NCI-H146 treated with DMSO at 0.1 percent for 48 hours (cell line): Measurements from ENCODE around the gene ZNF408.
"Not testable (repeated sequence)": the region's sequence is repeated elsewhere in the genome, so short reads cannot be mapped to it uniquely, and the experiment has no call there.

Source experiments
- DNase-seq: peaks from one replicate; lab custom pipeline; 2025; ENCODE audit not compliant: unreplicated experiment; lab: John Stamatoyannopoulos, UW

The ZNF408 gene

GRCh38 chr11:46700241-46701077 is at the start of gene ZNF408, which contains the start of gene ARHGAP1:
Gene ZNF408 (plus strand): TSS chr11:46701031. CDS start chr11:46701048, 17 bp downstream.
Gene ARHGAP1 (minus strand): TSS chr11:46700619. CDS start chr11:46696107, 4,512 bp downstream.
- peak; percentile 97 for DNase-seq

GRCh38 chr11:46655631-46656030 is 45.2 kb upstream of the ZNF408 start:
- DNase-seq = no peak

- DNase-seq = no peak
Measured at GRCh38 chr11:46657186-46657585, 43.6 kb upstream of the ZNF408 start.

- DNase-seq = no peak
Measured at GRCh38 chr11:46658259-46658658, 42.6 kb upstream of the ZNF408 start.

GRCh38 chr11:46659908-46660307 is 40.9 kb upstream of the ZNF408 start:
- DNase-seq = no peak

- no peak for DNase-seq
Measured at GRCh38 chr11:46661836-46662235, 39.0 kb upstream of the ZNF408 start.

GRCh38 chr11:46662366-46662765 is 38.5 kb upstream of the ZNF408 start:
- DNase-seq = no peak

GRCh38 chr11:46663277-46663940 is 37.4 kb upstream of the ZNF408 start:
- DNase-seq = no peak

GRCh38 chr11:46664612-46665011 is 36.2 kb upstream of the ZNF408 start:
- DNase-seq = no peak

GRCh38 chr11:46665356-46665755 is 35.5 kb upstream of the ZNF408 start:
- DNase-seq = no peak

- no peak for DNase-seq
Measured at GRCh38 chr11:46666516-46666915, 34.3 kb upstream of the ZNF408 start.

- no peak for DNase-seq
Measured at GRCh38 chr11:46667043-46667481, 33.8 kb upstream of the ZNF408 start.

GRCh38 chr11:46668480-46669085 is 32.2 kb upstream of the ZNF408 start:
- DNase-seq = no peak

- no peak for DNase-seq
Measured at GRCh38 chr11:46669711-46670139, 31.1 kb upstream of the ZNF408 start.

- DNase-seq = not testable (repeated sequence)
Measured at GRCh38 chr11:46670521-46670920, 30.3 kb upstream of the ZNF408 start.

- no peak for DNase-seq
Measured at GRCh38 chr11:46671958-46672315, 28.9 kb upstream of the ZNF408 start.

- no peak for DNase-seq
Measured at GRCh38 chr11:46672381-46672839, 28.4 kb upstream of the ZNF408 start.

GRCh38 chr11:46673713-46674462 is 26.9 kb upstream of the ZNF408 start:
- no peak for DNase-seq

GRCh38 chr11:46674463-46675287 is 26.2 kb upstream of the ZNF408 start:
- DNase-seq = no peak

- no peak for DNase-seq
Measured at GRCh38 chr11:46675288-46675851, 25.5 kb upstream of the ZNF408 start.
